Activated naive CD8-positive, alpha-beta T cell treated with anti-CD3 and anti-CD28 coated beads, Interleukin-2, amount 10 ng/mL, durations not matched to agents 7 days and 5 days (primary cell): ENCODE results near the gene RNF212. TPM values are rescaled to one million over a fixed set of nuclear protein-coding genes. Genes with fewer than 3 reads are reported as not detected.

Source experiments
- ATAC-seq: fragments of 150-1000 bp; cut with Tn5 transposase; one replicate; pipeline ENCODE4 v1.10.0; 2021; ENCODE audit warnings: low read depth, moderate library complexity
- POLR2A ChIA-PET: fragments of 350-600 bp; sonication (Branson Sonifier 250); formaldehyde crosslinking; loops from one replicate; lab custom pipeline; 2021; ENCODE audit warnings: antibody characterized with exemption; lab: Charles Lee
- DNase-seq: peaks from one replicate; pipeline ENCODE4 v3.0.0; 2021
- H3K27ac Mint-ChIP-seq: one replicate; pipeline ENCODE4 v1.8.0; 2022; ENCODE audit warnings: mild to moderate bottlenecking, mixed read lengths
- H3K27me3 Mint-ChIP-seq: one replicate; pipeline ENCODE4 v1.8.0; 2022; ENCODE audit warnings: mild to moderate bottlenecking, moderate library complexity, mixed read lengths
- H3K36me3 Mint-ChIP-seq: one replicate; pipeline ENCODE4 v1.8.0; 2021; ENCODE audit warnings: mild to moderate bottlenecking, mixed read lengths
- H3K4me1 Mint-ChIP-seq: one replicate; pipeline ENCODE4 v1.8.0; 2021; ENCODE audit warnings: mixed read lengths
- H3K4me3 Mint-ChIP-seq: one replicate; pipeline ENCODE4 v1.8.0; 2022; ENCODE audit warnings: mild to moderate bottlenecking, moderate library complexity, mixed read lengths
- H3K9me3 Mint-ChIP-seq: one replicate; pipeline ENCODE4 v1.8.0; 2021; ENCODE audit warnings: mixed read lengths
- total RNA-seq, 2 experiments: library from RNA; stranded (reverse); gene quantifications; one replicate each; pipeline ENCODE4 v1.2.3, GENCODE V29; 2021

The RNF212 gene
- total RNA-seq, 2 experiments from 2014 or later: 7.3 to 8.1 TPM

DNA sequence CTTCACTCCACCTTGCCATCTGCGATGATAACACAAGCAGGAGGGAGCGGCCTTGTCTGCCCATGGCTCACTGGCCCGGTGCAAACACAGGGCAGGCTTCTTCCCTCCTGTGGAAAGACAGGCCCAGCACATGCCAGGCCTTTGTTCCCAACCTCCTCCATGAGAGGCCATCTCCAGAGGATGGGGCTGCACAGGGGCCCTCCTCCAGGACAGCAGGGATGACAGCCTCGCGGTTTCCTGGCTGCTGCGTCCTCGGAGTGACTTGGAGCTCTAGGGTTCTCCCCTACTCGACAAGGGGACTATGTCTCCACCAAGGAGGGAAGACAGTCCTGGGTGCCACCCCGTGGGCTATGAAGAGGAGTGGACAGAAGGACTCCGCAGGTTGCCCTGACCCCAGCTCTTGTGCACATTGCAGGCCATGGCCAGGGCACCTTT, 21.8 kb downstream of the RNF212 start:
- DNase-seq (no peak), ATAC-seq (no peak)
- H3K4me1 Mint-ChIP-seq: no peaks in the 10 kb centered on the region
- no peak overlapping the region for H3K27ac Mint-ChIP-seq
- H3K27me3 Mint-ChIP-seq: no peaks in the 10 kb centered on the region
- H3K9me3 Mint-ChIP-seq: peaks cover 6% of the 10 kb centered on the region
- H3K4me3 Mint-ChIP-seq: no peak overlapping the region
- peaks cover 2% of the 10 kb centered on the region for H3K36me3 Mint-ChIP-seq
- POLR2A ChIA-PET: no interaction called here

DNA sequence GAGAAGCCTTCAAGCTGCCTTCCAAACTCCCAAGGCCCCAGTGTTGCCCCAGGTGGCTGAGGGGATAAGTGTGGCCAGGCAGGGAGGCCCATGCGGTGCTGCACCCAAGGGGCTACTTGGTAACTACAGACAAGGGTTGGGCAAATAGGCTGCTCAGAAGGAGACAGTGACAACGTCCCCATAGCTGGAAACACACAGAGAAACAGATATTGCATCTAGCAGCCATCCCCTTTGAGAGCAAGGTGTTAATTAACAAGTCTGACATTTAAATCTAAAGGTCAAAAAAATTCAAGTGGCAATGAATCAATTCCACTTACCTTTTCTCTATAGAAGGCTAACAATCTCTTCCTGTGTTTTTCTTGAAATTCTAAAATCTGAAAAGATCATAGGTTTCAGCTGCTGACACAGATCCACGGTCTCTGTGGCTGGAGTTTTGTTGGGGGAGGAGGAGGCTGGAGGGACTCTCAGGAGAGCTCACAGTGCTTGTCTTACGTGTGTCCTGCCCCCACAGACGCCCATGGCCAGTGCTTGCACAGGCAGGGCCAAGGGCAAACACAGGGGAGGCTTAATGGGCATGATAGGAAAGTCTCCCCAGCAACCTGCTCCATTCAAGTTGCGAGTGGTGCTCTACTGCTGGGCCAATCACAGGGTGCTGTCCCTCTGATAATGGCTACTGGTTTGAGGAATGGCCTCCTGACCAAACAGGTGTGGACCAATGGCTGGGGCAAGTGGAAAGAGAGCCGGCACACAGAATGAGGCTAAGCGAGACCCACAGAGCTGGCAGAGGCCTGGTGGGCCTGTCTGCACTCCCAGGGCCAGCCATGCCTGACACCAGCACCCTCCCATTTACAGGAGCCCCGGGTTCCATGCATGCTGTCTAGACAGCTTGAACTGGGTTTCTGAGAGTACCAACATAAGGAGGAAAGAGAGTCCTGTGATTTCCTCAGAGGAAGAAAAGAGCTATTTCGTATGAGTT, 22.6 kb downstream of the RNF212 start:
- no peak overlapping the region for H3K27ac Mint-ChIP-seq
- no peak for DNase-seq
- no peak for ATAC-seq
- H3K9me3 Mint-ChIP-seq: peaks cover 6% of the 10 kb centered on the region
- POLR2A ChIA-PET: no interaction called here
- no peaks in the 10 kb centered on the region for H3K4me1 Mint-ChIP-seq
- H3K4me3 Mint-ChIP-seq: no peak overlapping the region
- peaks cover 2% of the 10 kb centered on the region for H3K36me3 Mint-ChIP-seq
- no peaks in the 10 kb centered on the region for H3K27me3 Mint-ChIP-seq

DNA sequence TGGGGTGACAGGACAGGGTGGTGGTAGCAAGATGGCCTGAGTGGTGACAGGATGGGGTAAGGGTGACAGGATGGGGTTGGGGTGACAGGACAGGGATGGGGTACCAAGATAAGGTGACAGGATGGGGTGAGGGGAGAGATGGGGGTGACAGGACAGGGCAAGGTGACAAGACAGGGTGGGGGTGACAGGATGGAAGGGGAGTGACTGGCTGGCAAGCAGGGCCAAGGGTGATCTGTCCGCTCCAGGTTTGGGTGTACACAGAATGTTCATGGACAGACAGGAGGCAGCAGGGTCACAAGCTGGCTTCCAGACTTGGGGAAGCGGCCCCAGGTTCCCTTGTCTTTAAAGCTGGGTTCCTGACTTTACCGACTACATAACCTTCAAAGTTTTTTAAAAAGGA, 23.3 kb downstream of the RNF212 start:
- H3K27me3 Mint-ChIP-seq: no peaks in the 10 kb centered on the region
- H3K27ac Mint-ChIP-seq: no peak overlapping the region
- no peaks in the 10 kb centered on the region for H3K4me1 Mint-ChIP-seq
- peaks cover 6% of the 10 kb centered on the region for H3K9me3 Mint-ChIP-seq
- no peak for DNase-seq
- peaks cover 2% of the 10 kb centered on the region for H3K36me3 Mint-ChIP-seq
- H3K4me3 Mint-ChIP-seq: no peak overlapping the region
- POLR2A ChIA-PET: no interaction called here
- ATAC-seq: no peak

DNA sequence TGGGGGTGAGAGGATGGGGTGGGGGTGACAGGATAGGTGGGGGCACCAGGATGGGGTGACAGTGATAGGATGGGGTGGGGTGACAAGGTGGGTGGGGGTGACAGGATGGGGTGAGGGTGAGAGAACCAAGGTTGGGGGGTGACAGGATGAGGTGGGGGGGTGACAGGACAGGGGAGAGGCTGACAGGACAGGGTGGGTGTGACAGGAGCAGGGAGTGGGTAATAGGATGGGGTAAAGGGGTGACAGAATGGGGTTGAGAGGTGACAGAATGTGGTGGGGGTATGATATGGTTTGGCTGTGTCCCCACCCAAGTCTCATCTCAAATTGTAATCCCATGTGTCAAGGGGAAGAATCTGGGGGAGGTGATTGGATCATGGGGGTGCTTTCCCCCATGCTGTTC, 26.0 kb downstream of the RNF212 start:
- no peak for DNase-seq
- H3K36me3 Mint-ChIP-seq: peaks cover 2% of the 10 kb centered on the region

DNA sequence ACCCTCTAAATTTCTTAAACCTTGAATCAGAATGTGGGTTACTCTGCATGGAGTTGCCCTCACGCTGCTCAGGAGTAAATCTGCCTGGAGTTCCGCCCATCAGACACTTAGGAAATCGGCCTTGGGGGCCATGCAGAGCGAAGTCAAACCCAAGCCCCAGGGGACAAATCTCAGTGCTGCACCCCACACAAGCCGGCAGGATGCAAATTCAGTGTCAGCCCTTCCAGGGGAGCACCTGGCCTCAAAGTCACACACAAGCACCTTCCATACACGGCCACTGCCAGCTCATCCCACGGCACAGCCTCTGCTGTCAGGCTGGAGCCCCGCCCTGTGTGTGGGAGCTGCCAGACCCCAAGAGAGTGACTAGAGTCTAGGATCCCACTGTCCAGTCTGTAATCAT, 27.4 kb downstream of the RNF212 start:
- peaks cover 6% of the 10 kb centered on the region for H3K9me3 Mint-ChIP-seq
- H3K36me3 Mint-ChIP-seq: peaks cover 2% of the 10 kb centered on the region
- no peak for ATAC-seq
- H3K27me3 Mint-ChIP-seq: peaks cover 3% of the 10 kb centered on the region
- H3K4me1 Mint-ChIP-seq: peaks cover under 1% of the 10 kb centered on the region
- POLR2A ChIA-PET: no interaction called here
- no peak overlapping the region for H3K27ac Mint-ChIP-seq
- H3K4me3 Mint-ChIP-seq: no peak overlapping the region
- no peak for DNase-seq

More for the DNA sequence above, 26.0 kb downstream of the RNF212 start:
- H3K9me3 Mint-ChIP-seq: peaks cover 6% of the 10 kb centered on the region
- no peak overlapping the region for H3K27ac Mint-ChIP-seq
- H3K27me3 Mint-ChIP-seq: peaks cover 2% of the 10 kb centered on the region
- POLR2A ChIA-PET: no interaction called here
- H3K4me1 Mint-ChIP-seq: no peaks in the 10 kb centered on the region
- H3K4me3 Mint-ChIP-seq: no peak overlapping the region
- ATAC-seq: no peak

DNA sequence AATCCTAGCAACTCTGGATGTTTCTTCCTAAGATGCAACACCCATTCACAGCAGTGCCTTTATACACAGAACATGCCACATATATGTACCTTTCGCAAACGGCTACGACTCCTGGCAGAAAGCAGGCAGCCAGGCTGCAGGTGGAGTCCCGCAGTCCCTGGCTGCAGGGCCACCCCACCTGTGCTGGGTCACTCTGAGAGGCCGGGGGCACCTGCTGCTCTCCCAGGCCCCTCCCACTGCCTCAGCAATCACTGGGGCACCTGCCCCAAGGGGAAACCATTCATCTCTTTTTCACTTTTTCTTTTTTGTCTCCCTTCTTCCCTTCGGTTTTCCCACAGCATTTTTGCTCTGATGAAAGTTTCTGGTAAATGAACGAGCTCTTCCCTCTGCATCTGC, 28.0 kb downstream of the RNF212 start:
- Mint-ChIP-seq H3K4me1 (peaks cover 1% of the 10 kb centered on the region), H3K36me3 (peaks cover 2% of the 10 kb centered on the region), H3K27me3 (peaks cover 4% of the 10 kb centered on the region), H3K27ac (no peak overlapping the region), H3K9me3 (peaks cover 6% of the 10 kb centered on the region), H3K4me3 (no peak overlapping the region)
- DNase-seq: no peak
- ATAC-seq: no peak
- POLR2A ChIA-PET: no interaction called here

DNA sequence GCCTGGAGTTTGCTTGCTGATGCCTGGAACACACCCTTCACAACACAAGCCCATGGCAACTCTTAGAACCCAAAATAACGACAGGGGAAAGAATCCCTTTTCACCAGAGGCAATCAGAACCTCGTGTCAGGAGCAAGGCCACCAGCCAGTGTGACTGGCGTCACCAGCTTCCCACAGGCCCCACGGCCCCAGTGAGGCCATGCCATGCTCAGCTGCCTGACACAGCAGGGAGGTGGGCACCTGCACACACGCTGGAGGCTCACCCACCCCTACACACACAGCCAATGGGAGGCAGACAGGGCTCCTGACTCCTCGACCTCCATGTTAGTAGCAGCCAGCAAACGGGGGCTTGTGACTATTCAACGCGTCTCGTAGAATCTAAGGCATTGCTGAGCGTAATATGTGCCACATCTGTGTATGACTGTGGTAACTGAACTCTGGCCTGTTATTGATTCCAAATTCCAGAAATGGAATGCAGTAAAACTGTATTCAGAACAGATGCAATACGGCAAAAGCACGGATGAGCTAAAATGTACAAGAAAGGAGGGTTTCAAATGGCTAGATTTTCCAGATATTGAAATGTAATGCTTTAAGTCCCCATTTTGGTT, 28.5 kb downstream of the RNF212 start:
- Mint-ChIP-seq H3K27me3 (peaks cover 4% of the 10 kb centered on the region), H3K27ac (no peak overlapping the region), H3K36me3 (peaks cover 2% of the 10 kb centered on the region), H3K4me3 (no peak overlapping the region), H3K4me1 (peaks cover 1% of the 10 kb centered on the region), H3K9me3 (peaks cover 6% of the 10 kb centered on the region)
- no peak for DNase-seq
- no peak for ATAC-seq
- POLR2A ChIA-PET: no interaction called here

DNA sequence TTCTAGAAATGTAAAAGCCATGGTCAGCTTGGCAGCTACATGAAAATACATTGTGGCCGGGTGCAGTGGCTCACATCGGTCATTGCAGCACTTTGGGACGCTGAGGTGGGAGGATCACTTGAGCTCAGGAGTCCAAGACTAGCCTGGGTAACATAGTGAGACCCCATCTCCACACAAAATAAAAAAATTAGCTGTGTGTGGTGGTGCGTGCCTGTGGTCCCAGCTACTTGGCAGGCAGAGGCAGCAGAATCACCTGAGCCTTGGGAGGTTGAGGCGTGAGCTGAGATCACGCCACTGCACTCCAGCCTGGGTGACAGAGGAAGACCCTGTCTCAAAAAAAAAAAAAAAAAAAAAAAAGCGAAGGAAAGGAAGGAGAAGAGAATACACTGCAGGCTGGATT, 29.0 kb downstream of the RNF212 start:
- POLR2A ChIA-PET: no interaction called here
- peaks cover 6% of the 10 kb centered on the region for H3K9me3 Mint-ChIP-seq
- DNase-seq (no peak), ATAC-seq (no peak)
- no peak overlapping the region for H3K4me3 Mint-ChIP-seq
- H3K27me3 Mint-ChIP-seq: peaks cover 4% of the 10 kb centered on the region
- H3K4me1 Mint-ChIP-seq: peaks cover 1% of the 10 kb centered on the region
- no peaks in the 10 kb centered on the region for H3K36me3 Mint-ChIP-seq
- no peak overlapping the region for H3K27ac Mint-ChIP-seq

DNA sequence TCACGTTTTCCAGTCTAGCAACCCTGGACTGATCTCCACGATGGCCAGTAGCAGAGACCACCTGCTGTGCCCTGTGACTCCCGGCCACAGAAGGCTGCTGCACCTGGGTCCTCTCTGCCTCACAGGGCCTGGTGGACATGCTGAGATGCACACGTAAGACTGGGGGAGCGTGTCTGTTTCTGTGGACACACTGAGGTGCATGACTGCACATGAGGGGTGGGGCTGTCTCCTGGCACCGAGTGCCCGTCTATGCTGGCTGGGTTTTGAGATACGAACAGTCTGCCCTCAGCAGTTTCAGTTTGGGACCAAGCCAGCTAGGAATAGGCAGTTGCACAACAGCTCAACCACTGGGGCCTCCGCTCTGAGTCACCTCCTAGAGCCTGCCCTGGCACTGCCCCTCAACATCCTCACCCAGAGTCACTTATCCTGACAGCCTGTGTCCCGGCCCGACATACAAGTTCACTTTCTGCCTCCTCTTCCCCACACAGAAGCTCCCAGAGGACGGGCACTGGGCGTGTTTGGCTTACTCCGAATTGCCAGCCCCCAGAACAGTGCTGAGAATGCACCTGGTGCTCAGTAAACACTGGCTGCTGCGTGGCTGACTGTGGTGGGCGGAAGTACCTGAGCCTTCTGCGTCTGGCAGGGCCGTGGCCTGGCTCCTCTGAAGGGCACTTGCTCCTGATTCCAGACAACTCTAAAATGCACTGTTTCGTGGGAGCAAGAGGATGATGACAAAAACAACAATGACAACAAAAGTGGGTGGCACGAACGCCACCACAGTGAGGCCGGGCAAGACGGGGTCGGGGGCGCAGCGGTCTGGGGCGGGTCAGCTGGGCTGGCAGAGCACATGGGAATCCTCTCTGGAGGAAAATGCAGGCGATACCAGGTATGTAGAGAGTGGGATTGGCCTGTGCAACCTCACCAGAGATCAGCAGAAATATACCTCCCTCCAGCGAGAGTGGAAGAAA, 30.9 kb downstream of the RNF212 start:
- no peaks in the 10 kb centered on the region for H3K36me3 Mint-ChIP-seq
- H3K9me3 Mint-ChIP-seq: peaks cover 4% of the 10 kb centered on the region
- peaks cover 4% of the 10 kb centered on the region for H3K27me3 Mint-ChIP-seq
- ATAC-seq: no peak
- H3K4me3 Mint-ChIP-seq: no peak overlapping the region
- no peak overlapping the region for H3K27ac Mint-ChIP-seq
- H3K4me1 Mint-ChIP-seq: peaks cover 3% of the 10 kb centered on the region
- POLR2A ChIA-PET: no interaction called here
- DNase-seq: no peak

DNA sequence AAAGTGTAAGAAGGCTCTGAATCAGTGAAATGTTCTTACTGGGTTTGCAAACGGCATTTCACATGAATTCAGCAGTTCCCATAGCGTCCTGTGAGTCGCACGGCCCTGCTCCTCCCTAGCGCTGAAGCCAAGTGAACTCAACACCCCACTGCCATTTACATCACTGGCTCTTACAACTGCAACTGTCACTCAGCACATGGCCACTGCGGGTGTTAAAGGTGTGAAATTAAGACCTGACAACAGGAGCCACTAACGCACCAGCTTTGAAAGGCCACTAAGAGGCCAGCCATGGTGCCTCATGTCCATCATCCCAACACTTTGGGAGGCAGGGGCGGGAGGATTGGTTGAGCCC, 31.7 kb downstream of the RNF212 start:
- no peak for ATAC-seq
- H3K27me3 Mint-ChIP-seq: peaks cover 4% of the 10 kb centered on the region
- H3K9me3 Mint-ChIP-seq: peaks cover 4% of the 10 kb centered on the region
- POLR2A ChIA-PET: no interaction called here
- peaks cover 3% of the 10 kb centered on the region for H3K4me1 Mint-ChIP-seq
- DNase-seq: no peak
- H3K36me3 Mint-ChIP-seq: no peaks in the 10 kb centered on the region
- no peak overlapping the region for H3K4me3 Mint-ChIP-seq
- H3K27ac Mint-ChIP-seq: no peak overlapping the region

DNA sequence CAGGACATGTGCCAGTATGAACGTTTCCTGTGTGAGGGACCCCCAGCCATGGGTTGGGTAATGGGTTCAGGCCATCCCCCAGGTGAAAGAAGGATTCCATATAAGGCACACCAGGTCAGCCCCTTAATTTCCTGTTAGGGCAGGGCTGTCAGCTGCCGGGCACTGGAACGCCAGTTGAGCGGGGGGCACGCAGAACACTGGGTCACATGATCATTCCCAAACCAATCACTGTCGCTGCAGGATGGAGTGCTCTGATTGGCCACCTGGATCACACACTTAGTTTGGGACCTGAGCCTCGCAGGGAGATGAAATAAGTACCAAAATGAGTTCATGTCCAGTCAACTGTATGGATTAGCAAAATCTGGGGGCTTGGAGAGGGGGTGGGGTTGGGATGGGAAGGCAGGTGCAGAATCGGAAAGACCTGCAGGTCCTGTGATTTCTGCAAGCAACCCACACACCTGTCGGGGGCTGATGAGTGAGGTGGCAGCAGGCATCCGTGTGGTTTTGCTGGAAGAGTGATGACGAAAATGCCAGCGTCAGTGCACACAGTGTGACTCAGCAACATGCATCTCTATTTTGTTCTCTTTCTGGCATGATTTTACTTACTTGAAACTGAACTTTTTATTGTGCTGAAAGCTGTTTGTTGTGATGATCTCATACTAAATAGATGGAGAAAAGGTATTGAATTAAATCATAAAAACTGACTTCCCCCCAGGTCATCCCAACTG, 32.2 kb downstream of the RNF212 start:
- DNase-seq (no peak), ATAC-seq (no peak)
- Mint-ChIP-seq H3K4me1 (peaks cover 3% of the 10 kb centered on the region), H3K27ac (no peak overlapping the region), H3K9me3 (peaks cover 4% of the 10 kb centered on the region), H3K36me3 (no peaks in the 10 kb centered on the region), H3K27me3 (peaks cover 4% of the 10 kb centered on the region), H3K4me3 (no peak overlapping the region)
- POLR2A ChIA-PET: no interaction called here

DNA sequence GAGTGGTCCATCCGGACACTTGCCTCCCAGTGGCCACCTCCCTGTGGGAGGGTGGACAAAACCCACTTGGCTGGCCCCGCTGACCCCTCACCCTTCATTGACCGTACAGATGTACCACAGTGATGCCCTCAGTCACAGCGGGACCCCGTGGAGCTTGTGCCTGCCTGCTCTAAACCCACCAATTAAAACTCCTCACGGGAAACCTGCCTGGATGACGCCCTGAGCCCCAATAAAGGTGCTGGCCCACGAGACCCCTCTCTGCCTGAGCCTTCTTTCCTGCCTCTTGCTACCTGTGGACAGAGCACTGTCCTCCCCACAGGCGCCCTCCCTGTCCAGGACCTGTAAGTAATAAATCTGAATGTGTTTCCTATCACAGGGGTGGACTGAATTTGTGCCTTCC, 32.9 kb downstream of the RNF212 start:
- POLR2A ChIA-PET: no interaction called here
- H3K36me3 Mint-ChIP-seq: no peaks in the 10 kb centered on the region
- H3K4me1 Mint-ChIP-seq: peaks cover 3% of the 10 kb centered on the region
- ATAC-seq (no peak), DNase-seq (no peak)
- peaks cover 4% of the 10 kb centered on the region for H3K9me3 Mint-ChIP-seq
- no peak overlapping the region for H3K27ac Mint-ChIP-seq
- H3K4me3 Mint-ChIP-seq: no peak overlapping the region
- peaks cover 4% of the 10 kb centered on the region for H3K27me3 Mint-ChIP-seq
